Measurements from ENCODE around the gene PBX2.
"Not testable (repeated sequence)": the region's sequence is repeated elsewhere in the genome, so short reads cannot be mapped to it uniquely, and the experiment has no call there.

PBX2 gene

GRCh38 chr6:32195652-32195901, 5.6 kb upstream of the PBX2 start:
- peaks cover 2% of the 10 kb centered on the region for H3K27me3 Mint-ChIP-seq (ENCODE audit: low read depth, poor library complexity)
- H3K36me3 Mint-ChIP-seq (ENCODE audit: low read depth) = no peaks in the 10 kb centered on the region
- peak; percentile 100 for DNase-seq
- H3K27ac Mint-ChIP-seq = no peak overlapping the region
- no peaks in the 10 kb centered on the region for H3K9me3 Mint-ChIP-seq
- H3K4me3 Mint-ChIP-seq = peak overlapping the region; percentile 90
- peaks cover 73% of the 10 kb centered on the region for H3K4me1 Mint-ChIP-seq
- TF ChIP-seq CTCF (IDR thresholded peaks at IDR 0.05) = peak; percentile 30

GRCh38 chr6:32194825-32195651, 5.0 kb upstream of the PBX2 start:
- Mint-ChIP-seq H3K9me3 (no peaks in the 10 kb centered on the region), H3K4me1 (peaks cover 73% of the 10 kb centered on the region), H3K27me3 (ENCODE audit: low read depth, poor library complexity) (no peaks in the 10 kb centered on the region), H3K36me3 (ENCODE audit: low read depth) (no peaks in the 10 kb centered on the region), H3K27ac (peak overlapping the region; percentile 98), H3K4me3 (peak overlapping the region; percentile 90)
- no peak for DNase-seq
- no peak for TF ChIP-seq CTCF (IDR thresholded peaks at IDR 0.05)

GRCh38 chr6:32194388-32194787, 4.4 kb upstream of the PBX2 start:
- no peaks in the 10 kb centered on the region for H3K36me3 Mint-ChIP-seq (ENCODE audit: low read depth)
- no peak for DNase-seq
- H3K4me1 Mint-ChIP-seq = peaks cover 73% of the 10 kb centered on the region
- H3K27ac Mint-ChIP-seq = peak overlapping the region; percentile 86
- no peaks in the 10 kb centered on the region for H3K27me3 Mint-ChIP-seq (ENCODE audit: low read depth, poor library complexity)
- no peak for TF ChIP-seq CTCF (IDR thresholded peaks at IDR 0.05)
- H3K9me3 Mint-ChIP-seq = no peaks in the 10 kb centered on the region
- peak overlapping the region; percentile 90 for H3K4me3 Mint-ChIP-seq

GRCh38 chr6:32193096-32193495, 3.1 kb upstream of the PBX2 start:
- Mint-ChIP-seq H3K4me1 (peaks cover 81% of the 10 kb centered on the region), H3K4me3 (peak overlapping the region; percentile 69), H3K27ac (peak overlapping the region; percentile 94)
- H3K27me3 Mint-ChIP-seq (ENCODE audit: low read depth, poor library complexity); H3K36me3 Mint-ChIP-seq (ENCODE audit: low read depth); H3K9me3 Mint-ChIP-seq; DNase-seq: not testable (repeated sequence)

- peaks cover 86% of the 10 kb centered on the region for H3K4me1 Mint-ChIP-seq
- H3K27ac Mint-ChIP-seq = peak within 1 kb of the TSS; percentile 97
- peak within 1 kb of the TSS; percentile 69 for H3K4me3 Mint-ChIP-seq
- DNase-seq = no peak
- TF ChIP-seq CTCF (IDR thresholded peaks at IDR 0.05) = no peak
- H3K36me3 Mint-ChIP-seq (ENCODE audit: low read depth) = peaks cover 3% of the 10 kb centered on the region
- H3K9me3 Mint-ChIP-seq = no peaks in the 10 kb centered on the region
- H3K27me3 Mint-ChIP-seq (ENCODE audit: low read depth, poor library complexity) = no peaks in the 10 kb centered on the region
Observed at GRCh38 chr6:32192608-32193039, 2.6 kb upstream of the PBX2 start, which contains the start of gene GPSM3. TSS of gene GPSM3 (minus strand) at chr6:32192643. CDS start at chr6:32192513, 130 bp downstream.

- H3K27ac Mint-ChIP-seq = peak overlapping the region; percentile 97
- no peaks in the 10 kb centered on the region for H3K9me3 Mint-ChIP-seq
- H3K36me3 Mint-ChIP-seq (ENCODE audit: low read depth) = peaks cover 9% of the 10 kb centered on the region
- TF ChIP-seq CTCF (IDR thresholded peaks at IDR 0.05) = no peak
- H3K4me3 Mint-ChIP-seq = peak overlapping the region; percentile 58
- no peak for DNase-seq
- H3K4me1 Mint-ChIP-seq = peaks cover 86% of the 10 kb centered on the region
- H3K27me3 Mint-ChIP-seq (ENCODE audit: low read depth, poor library complexity) = no peaks in the 10 kb centered on the region
Observed at GRCh38 chr6:32191696-32192607, 1.9 kb upstream of the PBX2 start.

All from nephron progenitor cell (in vitro differentiated cells).